ENCODE data around the gene SP6. TPM values are rescaled to one million over a fixed set of nuclear protein-coding genes. Genes with fewer than 3 reads are reported as not detected.
A peak's percentile ranks its signal among the peaks of the same experiment; 100 is the strongest.

The SP6 gene
- total and polyA plus RNA-seq, 7 experiments from 2014 or later: 0.05 to 0.29 (median 0.19) TPM; not detected in 3

DNA sequence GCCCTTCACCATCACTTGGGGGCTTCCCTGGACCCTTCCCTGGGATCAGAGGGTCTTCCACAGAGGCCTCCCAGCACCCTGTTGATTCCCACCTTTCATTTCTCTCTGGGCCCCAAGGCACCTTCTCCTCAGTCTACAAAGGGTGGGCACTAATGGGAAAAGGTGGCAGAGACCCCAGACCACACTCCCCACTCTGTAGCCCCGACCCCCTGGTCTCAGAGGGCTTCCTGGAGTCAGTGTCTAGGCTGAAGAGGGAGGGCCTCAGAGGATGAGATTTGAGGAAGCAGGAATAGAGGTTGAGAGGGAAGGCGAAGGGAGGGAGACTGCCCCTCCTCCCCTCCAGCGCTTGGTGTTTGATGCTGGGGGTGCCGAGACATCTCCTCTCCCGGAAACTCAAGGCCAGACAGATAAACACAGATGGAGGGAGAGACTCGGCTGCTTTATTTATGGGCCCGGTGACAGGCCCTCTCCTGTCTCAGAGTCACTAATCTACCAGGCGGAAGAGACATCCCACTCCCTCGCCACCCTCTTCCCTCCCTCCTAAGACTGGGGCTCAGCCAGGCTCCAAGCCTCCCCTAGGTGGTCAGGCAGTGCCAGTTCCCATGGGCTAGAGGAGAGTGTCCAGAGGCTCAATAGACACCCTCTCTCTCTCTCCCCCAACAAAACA, 26.5 kb upstream of the SP6 start:
- intact Hi-C loops (cut with micrococcal nuclease): no loop called here
- Mint-ChIP-seq H3K36me3 (peaks cover 0 to 4% (median 0%) of the 10 kb centered on the region in 5 donors), H3K9me3 (no peaks in the 10 kb centered on the region), H3K27me3 (peaks cover 22 to 51% (median 26%) of the 10 kb centered on the region in 5 donors), H3K4me3 (no peak overlapping the region), H3K4me1 (peaks cover 0 to 9% (median 6%) of the 10 kb centered on the region in 7 donors), H3K27ac (no peak overlapping the region)
- H3K9me3 ChIP-seq (ENCODE audit: control insufficient read depth in 2 of 3, low read length in 3 of 3): no peaks in the 10 kb centered on the region
- H3K4me1 ChIP-seq (ENCODE audit: control insufficient read depth in 2 of 2, insufficient read depth in 2 of 2, low read length in 2 of 2): no peaks in the 10 kb centered on the region
- no peak overlapping the region for H3K27ac ChIP-seq (ENCODE audit: low read depth, low read length)
- no peaks in the 10 kb centered on the region for H3K36me3 ChIP-seq (ENCODE audit: control insufficient read depth in 2 of 3, insufficient read depth in 3 of 3, low read length in 3 of 3)
- DNase-seq (no peak), ATAC-seq (no peak)
- ChIA-PET POLR2A (no interaction called here), CTCF (interaction anchor here (1.0 kb wide), 1 partner anchor 12 kb away, joined by 3 read pairs; no protein-coding TSS in a partner anchor)
- H3K4me3 ChIP-seq (ENCODE audit: low read length): no peak overlapping the region
- no peaks in the 10 kb centered on the region for H3K27me3 ChIP-seq (ENCODE audit: control insufficient read depth in 2 of 2, insufficient read depth in 2 of 2, low read length in 2 of 2)

GRCh38 chr17:47875011-47875985, 24.3 kb upstream of the SP6 start:
- Histone ChIP-seq H3K27ac (ENCODE audit: low read depth, low read length) (no peak overlapping the region), H3K4me3 (ENCODE audit: low read length) (no peak overlapping the region), H3K4me1 (ENCODE audit: control insufficient read depth in 2 of 2, insufficient read depth in 2 of 2, low read length in 2 of 2) (no peaks in the 10 kb centered on the region), H3K9me3 (ENCODE audit: control insufficient read depth in 2 of 3, low read length in 3 of 3) (no peaks in the 10 kb centered on the region), H3K27me3 (ENCODE audit: control insufficient read depth in 2 of 2, insufficient read depth in 2 of 2, low read length in 2 of 2) (no peaks in the 10 kb centered on the region), H3K36me3 (ENCODE audit: control insufficient read depth in 2 of 3, insufficient read depth in 3 of 3, low read length in 3 of 3) (no peaks in the 10 kb centered on the region)
- H3K27me3 Mint-ChIP-seq: peaks cover 37 to 68% (median 43%) of the 10 kb centered on the region in 5 donors
- no peak for DNase-seq
- intact Hi-C loops (cut with micrococcal nuclease): no loop called here
- peak overlapping the region in 1 of 9 donors; percentile 67 for H3K27ac Mint-ChIP-seq
- H3K36me3 Mint-ChIP-seq: peaks cover 0 to 4% (median 0%) of the 10 kb centered on the region in 5 donors
- peaks cover 0 to 9% (median 4%) of the 10 kb centered on the region in 7 donors for H3K4me1 Mint-ChIP-seq
- CTCF ChIA-PET: no interaction called here
- H3K4me3 Mint-ChIP-seq: no peak overlapping the region
- no peak for ATAC-seq
- POLR2A ChIA-PET: no interaction called here
- no peaks in the 10 kb centered on the region for H3K9me3 Mint-ChIP-seq

DNA sequence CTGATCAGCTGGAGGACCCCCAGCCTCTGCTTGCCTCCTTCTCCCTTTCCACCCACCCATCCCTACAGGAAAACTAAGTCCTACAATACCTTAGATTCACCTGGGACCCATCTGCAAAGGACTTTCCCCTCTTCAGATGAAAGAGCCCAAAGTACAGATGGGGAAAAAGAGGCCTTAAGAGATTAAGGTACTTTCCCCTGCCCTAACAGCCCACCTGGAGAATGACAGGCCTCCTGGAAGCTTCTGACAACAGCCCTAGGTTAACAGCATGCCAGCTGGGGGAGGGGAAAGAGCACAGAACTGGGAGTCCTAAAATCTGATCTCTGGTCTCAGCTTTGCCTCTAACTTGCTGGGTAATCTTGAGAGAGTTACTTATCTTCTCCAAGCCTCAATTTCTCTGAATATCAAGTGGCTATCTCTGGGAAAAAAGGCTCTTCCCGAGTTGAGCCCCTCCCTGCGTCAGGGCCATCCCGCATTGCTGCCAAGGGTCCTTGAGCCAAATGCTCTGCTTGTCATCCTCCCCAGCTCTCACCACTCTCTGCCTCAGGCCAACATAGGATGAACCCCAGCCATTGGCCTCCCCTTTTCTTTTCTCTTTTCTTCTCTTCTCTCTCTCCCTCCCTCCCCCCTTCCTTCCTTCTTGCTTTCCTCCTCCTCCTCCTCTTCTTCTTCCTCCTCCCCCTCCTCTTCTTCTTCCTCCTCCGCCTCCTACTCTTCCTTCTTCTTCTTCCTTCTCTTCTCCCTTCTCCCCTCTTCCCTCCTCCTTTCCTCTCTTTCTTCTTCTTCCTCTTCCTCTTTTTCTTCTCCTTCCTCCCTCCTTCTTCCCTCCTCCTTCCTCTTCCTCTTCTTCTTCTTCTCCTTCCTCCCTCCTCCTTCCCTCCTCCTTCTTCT, 22.5 kb upstream of the SP6 start:
- no peaks in the 10 kb centered on the region for H3K27me3 ChIP-seq (ENCODE audit: control insufficient read depth in 2 of 2, insufficient read depth in 2 of 2, low read length in 2 of 2)
- H3K4me3 Mint-ChIP-seq: no peak overlapping the region
- peaks cover 0 to 4% (median 0%) of the 10 kb centered on the region in 5 donors for H3K36me3 Mint-ChIP-seq
- no peak overlapping the region for H3K27ac Mint-ChIP-seq
- no peak for DNase-seq
- ATAC-seq: no peak
- H3K27ac ChIP-seq (ENCODE audit: low read depth, low read length): no peak overlapping the region
- no peak overlapping the region for H3K4me3 ChIP-seq (ENCODE audit: low read length)
- CTCF ChIA-PET: interaction anchor here (1.0 kb wide), 1 partner anchor 17 kb away, joined by 3 read pairs; no protein-coding TSS in a partner anchor
- peaks cover 47 to 76% (median 47%) of the 10 kb centered on the region in 5 donors for H3K27me3 Mint-ChIP-seq
- no peaks in the 10 kb centered on the region for H3K9me3 ChIP-seq (ENCODE audit: control insufficient read depth in 2 of 3, low read length in 3 of 3)
- intact Hi-C loops (cut with micrococcal nuclease): no loop called here
- no peaks in the 10 kb centered on the region for H3K36me3 ChIP-seq (ENCODE audit: control insufficient read depth in 2 of 3, insufficient read depth in 3 of 3, low read length in 3 of 3)
- no peaks in the 10 kb centered on the region for H3K9me3 Mint-ChIP-seq
- H3K4me1 Mint-ChIP-seq: peaks cover 0 to 9% (median 0%) of the 10 kb centered on the region in 7 donors
- POLR2A ChIA-PET: no interaction called here
- H3K4me1 ChIP-seq (ENCODE audit: control insufficient read depth in 2 of 2, insufficient read depth in 2 of 2, low read length in 2 of 2): no peaks in the 10 kb centered on the region

DNA sequence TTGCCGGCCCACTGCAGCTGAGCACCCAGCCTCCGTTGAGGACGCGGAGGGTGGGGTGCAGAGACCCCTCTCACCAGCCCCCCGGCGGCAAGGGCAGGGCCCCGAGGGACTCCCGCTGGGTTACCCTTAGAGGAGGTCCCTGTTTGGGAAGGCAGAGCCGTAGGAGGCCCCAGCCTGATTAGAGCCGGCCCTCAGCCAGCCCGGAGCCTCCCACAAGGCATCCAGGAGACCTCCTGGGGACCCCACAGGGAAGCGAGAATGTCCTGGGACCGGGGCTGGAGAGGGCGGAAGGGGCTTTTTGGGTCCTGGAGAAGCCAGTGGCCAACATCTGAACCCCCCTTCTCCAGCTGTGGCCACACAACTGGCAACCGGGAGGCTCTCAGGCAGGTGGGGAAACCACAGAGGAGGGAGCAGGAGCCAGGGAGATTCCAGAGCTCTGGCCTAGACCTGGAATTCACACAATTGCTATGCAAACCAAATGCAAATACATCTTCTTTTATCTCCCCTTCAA, 21.7 kb upstream of the SP6 start:
- no peak for ATAC-seq
- H3K36me3 Mint-ChIP-seq: peaks cover 0 to 4% (median 0%) of the 10 kb centered on the region in 5 donors
- Histone ChIP-seq H3K9me3 (ENCODE audit: control insufficient read depth in 2 of 3, low read length in 3 of 3) (no peaks in the 10 kb centered on the region), H3K27me3 (ENCODE audit: control insufficient read depth in 2 of 2, insufficient read depth in 2 of 2, low read length in 2 of 2) (no peaks in the 10 kb centered on the region), H3K36me3 (ENCODE audit: control insufficient read depth in 2 of 3, insufficient read depth in 3 of 3, low read length in 3 of 3) (no peaks in the 10 kb centered on the region), H3K4me3 (ENCODE audit: low read length) (no peak overlapping the region), H3K27ac (ENCODE audit: low read depth, low read length) (no peak overlapping the region), H3K4me1 (ENCODE audit: control insufficient read depth in 2 of 2, insufficient read depth in 2 of 2, low read length in 2 of 2) (no peaks in the 10 kb centered on the region)
- no peak overlapping the region for H3K4me3 Mint-ChIP-seq
- ChIA-PET POLR2A (interaction anchor here (0.5 kb wide), 1 partner anchor 194 kb away, joined by 3 read pairs; no protein-coding TSS in a partner anchor), CTCF (interaction anchor here (1.0 kb wide), 1 partner anchor 17 kb away, joined by 3 read pairs; no protein-coding TSS in a partner anchor)
- no peak for DNase-seq
- H3K4me1 Mint-ChIP-seq: peaks cover 0 to 8% (median 0%) of the 10 kb centered on the region in 7 donors
- H3K9me3 Mint-ChIP-seq: no peaks in the 10 kb centered on the region
- intact Hi-C loops (cut with micrococcal nuclease): no loop called here
- H3K27ac Mint-ChIP-seq: no peak overlapping the region
- H3K27me3 Mint-ChIP-seq: peaks cover 42 to 77% (median 47%) of the 10 kb centered on the region in 5 donors

GRCh38 chr17:47872019-47872650, 21.2 kb upstream of the SP6 start:
- POLR2A ChIA-PET: interaction anchor here (0.5 kb wide), 1 partner anchor 195 kb away, joined by 3 read pairs; no protein-coding TSS in a partner anchor
- H3K27me3 Mint-ChIP-seq: peaks cover 42 to 73% (median 47%) of the 10 kb centered on the region in 5 donors
- CTCF ChIA-PET: interaction anchor here (1.0 kb wide), 1 partner anchor 16 kb away, joined by 3 read pairs; no protein-coding TSS in a partner anchor

More at GRCh38 chr17:47872019-47872650, 21.2 kb upstream of the SP6 start:
- intact Hi-C loops (cut with micrococcal nuclease): no loop called here
- ATAC-seq (no peak), DNase-seq (no peak)
- Mint-ChIP-seq H3K4me1 (peaks cover 0 to 8% (median 0%) of the 10 kb centered on the region in 7 donors), H3K4me3 (no peak overlapping the region), H3K27ac (no peak overlapping the region), H3K36me3 (peaks cover 0 to 4% (median 0%) of the 10 kb centered on the region in 5 donors), H3K9me3 (no peaks in the 10 kb centered on the region)
- no peaks in the 10 kb centered on the region for H3K27me3 ChIP-seq (ENCODE audit: control insufficient read depth in 2 of 2, insufficient read depth in 2 of 2, low read length in 2 of 2)
- H3K27ac ChIP-seq (ENCODE audit: low read depth, low read length): no peak overlapping the region
- H3K4me1 ChIP-seq (ENCODE audit: control insufficient read depth in 2 of 2, insufficient read depth in 2 of 2, low read length in 2 of 2): no peaks in the 10 kb centered on the region
- H3K9me3 ChIP-seq (ENCODE audit: control insufficient read depth in 2 of 3, low read length in 3 of 3): no peaks in the 10 kb centered on the region
- H3K36me3 ChIP-seq (ENCODE audit: control insufficient read depth in 2 of 3, insufficient read depth in 3 of 3, low read length in 3 of 3): no peaks in the 10 kb centered on the region
- H3K4me3 ChIP-seq (ENCODE audit: low read length): no peak overlapping the region
